GM21825 (cell line): ENCODE data around the gene PBRM1.

Experiments
- ATAC-seq: cut with Tn5 transposase; IDR thresholded peaks from one replicate; pipeline ENCODE4 v1.9.1; 2021; ENCODE audit warnings: mild to moderate bottlenecking, moderate library complexity; ENCODE audit not compliant: unreplicated experiment

PBRM1 gene

DNA sequence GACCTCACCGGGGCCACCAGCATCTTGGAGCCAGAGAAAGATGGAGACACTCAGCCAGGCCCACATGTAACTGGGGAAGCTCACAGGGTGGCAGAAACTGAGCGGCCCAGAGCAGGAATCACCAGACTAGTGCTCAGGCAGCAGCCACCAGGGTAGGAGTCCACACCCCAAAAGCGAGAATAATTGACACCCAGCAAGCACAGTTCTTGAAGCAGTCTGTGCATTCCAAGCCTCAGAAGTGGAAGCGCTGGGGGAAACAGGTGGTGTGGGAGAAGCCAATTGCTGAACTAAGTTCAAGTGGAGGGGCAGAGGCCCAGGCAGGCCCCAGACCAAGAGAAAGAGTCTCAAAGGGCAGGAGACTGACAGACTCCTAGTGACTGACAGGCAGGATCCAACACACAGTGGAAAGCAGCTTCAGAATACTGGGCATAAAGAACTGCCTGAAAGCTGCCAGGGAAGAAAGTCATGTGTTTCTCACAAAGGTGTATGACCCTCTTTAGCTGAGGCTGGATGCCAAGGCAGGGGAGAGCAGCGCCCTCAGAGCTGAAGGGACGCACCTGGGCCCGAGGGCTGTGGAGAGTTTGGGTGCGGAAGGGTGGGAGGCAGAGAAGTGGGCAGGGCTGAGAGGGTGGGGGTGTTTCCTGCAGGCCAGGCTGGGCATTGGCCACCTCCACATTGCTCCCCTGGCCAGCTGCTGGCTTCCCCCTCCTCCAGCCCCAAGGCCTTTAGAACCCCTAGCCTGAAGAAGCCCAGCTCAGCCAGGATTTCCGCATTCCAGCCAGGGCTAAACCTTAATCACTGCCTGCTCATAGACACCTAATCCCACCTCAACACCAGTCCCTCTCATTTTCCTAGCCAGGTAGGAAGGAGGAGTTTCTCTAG, 159.8 kb downstream of the PBRM1 start:
- no peak for ATAC-seq

GRCh38 chr3:52524752-52525679, 160.7 kb downstream of the PBRM1 start:
- no peak for ATAC-seq

GRCh38 chr3:52524258-52524751, 161.4 kb downstream of the PBRM1 start:
- ATAC-seq = no peak

GRCh38 chr3:52523386-52524257, 162.1 kb downstream of the PBRM1 start:
- no peak for ATAC-seq

DNA sequence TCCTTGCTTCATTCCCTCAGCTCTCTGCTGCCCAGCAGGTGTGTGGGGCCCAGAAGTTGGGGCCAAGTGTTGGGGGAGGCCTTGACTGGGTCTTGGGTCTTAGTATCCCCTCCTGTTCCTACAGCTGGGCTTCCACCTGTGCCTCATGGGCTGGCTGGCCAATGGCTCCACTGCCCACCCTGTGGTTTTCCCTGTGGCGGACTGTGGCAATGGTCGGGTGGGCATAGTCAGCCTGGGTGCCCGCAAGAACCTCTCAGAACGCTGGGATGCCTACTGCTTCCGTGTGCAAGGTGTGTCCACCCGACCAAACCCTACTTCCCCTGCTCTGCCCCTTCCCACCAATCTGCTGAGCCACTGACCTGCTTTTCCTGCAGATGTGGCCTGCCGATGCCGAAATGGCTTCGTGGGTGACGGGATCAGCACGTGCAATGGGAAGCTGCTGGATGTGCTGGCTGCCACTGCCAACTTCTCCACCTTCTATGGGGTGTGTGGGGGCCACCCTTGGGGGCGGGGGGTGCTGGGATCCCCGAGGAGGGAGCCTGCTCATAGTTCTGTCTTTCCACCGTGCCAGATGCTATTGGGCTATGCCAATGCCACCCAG, 163.0 kb downstream of the PBRM1 start:
- ATAC-seq = no peak

DNA sequence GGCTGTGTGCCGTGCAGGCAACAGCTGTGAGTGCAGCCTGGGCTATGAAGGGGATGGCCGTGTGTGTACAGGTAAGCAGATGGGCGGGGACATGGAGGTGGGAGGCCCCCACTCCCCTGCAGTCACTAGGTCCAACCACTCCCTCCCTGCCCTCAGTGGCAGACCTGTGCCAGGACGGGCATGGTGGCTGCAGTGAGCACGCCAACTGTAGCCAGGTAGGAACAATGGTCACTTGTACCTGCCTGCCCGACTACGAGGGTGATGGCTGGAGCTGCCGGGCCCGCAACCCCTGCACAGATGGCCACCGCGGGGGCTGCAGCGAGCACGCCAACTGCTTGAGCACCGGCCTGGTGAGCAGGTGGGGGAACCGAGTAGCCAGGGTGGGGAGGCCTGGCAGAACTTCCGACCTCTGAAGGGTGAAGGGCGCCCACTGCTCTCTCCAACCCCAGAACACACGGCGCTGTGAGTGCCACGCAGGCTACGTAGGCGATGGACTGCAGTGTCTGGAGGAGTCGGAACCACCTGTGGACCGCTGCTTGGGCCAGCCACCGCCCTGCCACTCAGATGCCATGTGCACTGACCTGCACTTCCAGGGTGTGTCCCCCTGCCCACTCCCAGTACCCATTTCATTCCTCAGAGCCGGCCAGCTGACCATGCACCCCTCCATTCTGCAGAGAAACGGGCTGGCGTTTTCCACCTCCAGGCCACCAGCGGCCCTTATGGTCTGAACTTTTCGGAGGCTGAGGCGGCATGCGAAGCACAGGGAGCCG, 163.6 kb downstream of the PBRM1 start:
- ATAC-seq = no peak

DNA sequence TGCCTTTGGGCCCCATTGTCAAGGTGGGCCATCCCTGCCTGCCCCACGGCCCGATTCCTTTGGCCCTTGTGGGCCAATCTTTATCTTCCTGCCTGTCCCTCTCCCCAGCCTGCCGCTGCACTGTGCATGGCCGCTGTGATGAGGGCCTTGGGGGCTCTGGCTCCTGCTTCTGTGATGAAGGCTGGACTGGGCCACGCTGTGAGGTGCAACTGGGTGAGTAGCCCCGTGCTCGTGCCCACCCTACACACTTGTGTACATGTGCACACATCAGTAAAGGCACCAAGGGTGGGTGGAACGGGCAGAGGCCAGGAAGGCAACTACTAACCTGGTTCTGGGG, 164.3 kb downstream of the PBRM1 start:
- ATAC-seq = no peak

DNA sequence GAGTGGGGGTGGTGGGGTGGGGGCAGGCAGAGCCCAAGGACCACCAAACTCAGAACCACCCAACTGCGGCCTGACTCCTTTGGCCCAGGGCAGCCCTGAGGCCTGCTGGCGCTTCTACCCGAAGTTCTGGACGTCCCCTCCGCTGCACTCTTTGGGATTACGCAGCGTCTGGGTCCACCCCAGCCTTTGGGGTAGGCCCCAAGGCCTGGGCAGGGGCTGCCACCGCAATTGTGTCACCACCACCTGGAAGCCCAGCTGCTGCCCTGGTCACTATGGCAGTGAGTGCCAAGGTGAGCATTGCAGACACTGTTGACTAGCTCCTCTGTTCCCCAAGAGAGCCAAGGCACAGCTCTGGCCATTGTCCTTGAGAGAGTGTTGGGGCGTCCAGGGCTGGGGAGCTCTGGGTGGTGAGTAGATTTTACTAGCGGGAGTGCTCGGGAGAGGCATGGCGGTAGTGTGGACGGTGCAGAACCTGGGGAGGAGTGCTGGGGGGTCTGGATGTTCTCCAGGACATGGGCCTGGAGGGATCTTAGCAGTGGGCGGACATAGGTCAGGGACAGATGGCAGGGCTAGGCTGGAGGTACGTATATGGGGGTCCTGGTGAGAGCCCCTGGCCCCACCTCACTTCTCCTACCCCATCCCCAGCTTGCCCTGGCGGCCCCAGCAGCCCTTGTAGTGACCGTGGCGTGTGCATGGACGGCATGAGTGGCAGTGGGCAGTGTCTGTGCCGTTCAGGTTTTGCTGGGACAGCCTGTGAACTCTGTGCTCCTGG, 164.8 kb downstream of the PBRM1 start:
- no peak for ATAC-seq

DNA sequence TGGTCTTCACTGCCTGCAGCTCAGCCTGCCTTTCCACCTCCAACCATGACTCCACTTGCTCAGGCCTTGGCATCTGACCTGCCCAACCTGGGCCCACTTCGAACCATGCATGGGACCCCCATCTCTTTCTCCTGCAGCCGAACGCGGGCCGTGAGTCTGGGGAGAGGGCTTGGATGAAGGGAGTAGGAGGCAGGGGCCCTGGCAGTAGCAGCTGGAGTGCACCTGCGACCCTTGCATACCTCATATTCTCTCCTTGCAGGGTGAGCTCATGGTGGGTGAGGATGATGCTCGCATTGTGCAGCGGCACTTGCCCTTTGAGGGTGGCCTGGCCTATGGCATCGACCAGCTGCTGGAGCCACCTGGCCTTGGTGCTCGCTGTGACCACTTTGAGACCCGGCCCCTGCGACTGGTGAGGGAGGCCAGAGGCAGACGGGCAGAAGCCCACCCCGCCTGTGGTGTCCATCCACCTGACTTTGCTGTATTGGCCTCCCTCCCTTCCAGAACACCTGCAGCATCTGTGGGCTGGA, 165.5 kb downstream of the PBRM1 start:
- no peak for ATAC-seq

GRCh38 chr3:52519445-52520140, 166.1 kb downstream of the PBRM1 start:
- no peak for ATAC-seq

DNA sequence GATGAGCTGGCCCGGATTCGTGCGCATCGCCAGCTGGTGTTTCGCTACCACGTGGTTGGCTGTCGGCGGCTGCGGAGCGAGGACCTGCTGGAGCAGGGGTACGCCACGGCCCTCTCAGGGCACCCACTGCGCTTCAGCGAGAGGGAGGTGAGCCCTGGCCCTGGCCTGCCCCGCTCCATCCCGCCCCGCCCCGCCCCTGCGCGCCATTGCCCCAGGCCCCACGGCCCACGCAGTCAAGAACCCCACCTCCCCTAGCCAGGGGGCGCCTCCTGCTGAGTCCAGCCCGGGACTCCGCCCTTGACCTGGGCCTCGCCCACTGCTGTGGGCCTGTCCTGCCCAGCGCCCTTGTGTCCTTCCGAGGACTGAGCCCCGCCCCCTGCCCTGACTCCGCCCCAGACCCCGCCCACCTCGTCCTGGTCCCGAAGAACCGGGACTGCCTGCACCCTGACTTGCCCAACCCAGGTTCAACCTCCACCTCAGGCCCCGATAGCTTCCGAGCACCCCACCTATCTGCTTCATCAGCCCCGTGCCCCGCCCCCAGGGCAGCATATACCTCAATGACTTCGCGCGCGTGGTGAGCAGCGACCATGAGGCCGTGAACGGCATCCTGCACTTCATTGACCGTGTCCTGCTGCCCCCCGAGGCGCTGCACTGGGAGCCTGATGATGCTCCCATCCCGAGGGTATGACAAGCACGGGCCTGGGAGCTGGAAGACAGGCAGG, 166.8 kb downstream of the PBRM1 start:
- ATAC-seq = no peak

GRCh38 chr3:52517796-52518722, 167.7 kb downstream of the PBRM1 start:
- ATAC-seq = no peak

DNA sequence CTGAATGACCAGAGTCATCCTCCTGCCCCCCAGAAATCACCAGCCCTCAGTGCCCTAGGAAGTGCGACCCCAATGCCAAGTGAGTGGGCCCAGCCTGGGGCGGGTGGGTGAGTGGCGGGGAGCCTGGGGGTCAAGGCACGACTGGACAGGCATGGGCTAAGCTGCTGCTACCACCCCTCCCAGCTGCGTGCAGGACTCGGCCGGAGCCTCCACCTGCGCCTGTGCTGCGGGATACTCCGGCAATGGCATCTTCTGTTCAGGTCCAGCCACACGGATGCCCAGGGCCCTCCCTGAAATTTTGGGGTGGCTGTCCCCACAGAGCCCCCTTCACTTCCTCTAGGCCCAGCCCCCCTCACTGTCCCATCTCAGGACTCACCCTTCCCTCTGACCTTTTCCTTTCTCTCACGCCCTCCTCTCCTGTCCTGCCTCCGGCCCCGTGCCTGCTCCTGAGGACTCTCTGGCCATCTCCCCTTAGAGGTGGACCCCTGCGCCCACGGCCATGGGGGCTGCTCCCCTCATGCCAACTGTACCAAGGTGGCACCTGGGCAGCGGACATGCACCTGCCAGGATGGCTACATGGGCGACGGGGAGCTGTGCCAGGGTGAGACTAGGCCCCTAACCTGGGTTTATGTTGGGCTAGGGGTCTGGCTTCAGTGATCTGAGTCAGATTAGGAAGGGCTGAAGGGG, 169.1 kb downstream of the PBRM1 start:
- ATAC-seq = no peak

GRCh38 chr3:52515192-52515591, 170.5 kb downstream of the PBRM1 start:
- ATAC-seq = no peak

DNA sequence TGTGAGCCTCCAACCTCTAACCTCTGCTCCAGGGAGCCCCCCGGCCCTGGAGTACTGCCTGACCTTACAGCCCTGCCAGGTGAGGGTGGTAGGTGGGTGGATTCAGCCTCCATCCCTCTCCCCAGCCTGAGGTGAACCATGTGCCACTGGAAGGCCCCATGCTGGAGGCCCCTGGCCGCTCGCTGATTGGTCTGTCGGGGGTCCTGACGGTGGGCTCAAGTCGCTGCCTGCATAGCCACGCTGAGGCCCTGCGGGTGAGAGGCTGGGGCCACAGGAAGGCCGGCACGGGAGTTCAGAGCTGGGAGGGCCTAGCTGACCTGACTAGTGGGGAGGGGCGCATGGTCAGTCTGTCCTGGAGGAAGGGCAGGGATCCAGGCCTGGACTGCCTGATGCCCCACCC, 171.1 kb downstream of the PBRM1 start:
- ATAC-seq = no peak

GRCh38 chr3:52513281-52513680, 172.4 kb downstream of the PBRM1 start:
- ATAC-seq = no peak
